RPMI7951 (cell line): ENCODE measurements around the gene LRRC45. TPM values are rescaled to one million over a fixed set of nuclear protein-coding genes. Genes with fewer than 3 reads are reported as not detected.

Experiments
- DNase-seq: peaks from one replicate; pipeline ENCODE4 v3.0.0-alpha.2; 2012; ENCODE audit warnings: low read depth
- total RNA-seq: library from RNA; depleted of rRNA; stranded (reverse); fragments of >200 nt; shearing (Covaris generic); gene quantifications from 2 replicates; pipeline ENCODE4 v1.2.3, GENCODE V29; 2014

LRRC45 gene
- total RNA-seq, 1 experiment from 2014 or later = 8.1 TPM

DNA sequence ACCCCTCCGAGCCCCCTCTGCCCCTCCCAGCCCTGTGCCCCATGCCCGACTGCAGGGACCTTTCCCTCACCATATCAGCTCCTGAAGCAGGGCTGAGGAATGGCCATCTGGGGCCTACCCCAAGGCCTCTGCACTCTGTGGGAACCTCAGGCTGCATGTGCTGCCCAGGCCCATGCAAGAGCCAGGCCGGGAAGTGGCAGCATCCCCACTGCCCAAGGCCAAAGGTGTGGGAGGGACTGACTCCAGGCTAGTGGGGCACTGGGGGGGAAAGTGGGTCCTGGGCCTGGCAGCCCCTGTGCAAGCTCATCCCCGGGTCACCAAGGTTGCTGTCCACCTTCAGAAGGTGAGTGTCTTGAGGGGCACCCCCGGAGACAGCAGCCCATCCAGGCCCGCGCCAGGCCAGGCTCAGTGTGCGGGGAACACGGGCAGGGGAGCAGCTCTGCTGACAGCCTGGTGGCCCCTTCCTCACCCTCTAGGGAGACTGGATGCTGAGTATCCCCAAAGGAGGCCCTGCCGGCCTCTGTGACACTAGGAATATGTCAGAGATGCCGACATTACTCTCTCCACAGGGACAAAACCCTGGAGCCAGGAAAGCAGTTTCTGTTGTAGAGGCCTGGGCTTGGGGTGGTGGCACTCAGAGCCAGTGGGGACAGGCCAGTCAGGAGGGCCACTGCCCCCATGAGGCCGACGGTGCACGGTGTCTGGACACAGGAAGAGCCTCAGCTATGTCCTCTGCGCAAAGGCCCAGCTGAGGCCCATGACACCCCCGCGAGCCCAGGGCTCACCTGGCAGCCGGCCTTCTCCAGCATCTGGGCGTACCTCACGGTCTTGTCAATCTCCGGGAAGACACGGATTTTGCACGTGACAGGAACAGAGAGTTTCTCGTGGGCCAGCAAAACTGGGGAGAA, 39.2 kb downstream of the LRRC45 start:
- DNase-seq = no peak

DNA sequence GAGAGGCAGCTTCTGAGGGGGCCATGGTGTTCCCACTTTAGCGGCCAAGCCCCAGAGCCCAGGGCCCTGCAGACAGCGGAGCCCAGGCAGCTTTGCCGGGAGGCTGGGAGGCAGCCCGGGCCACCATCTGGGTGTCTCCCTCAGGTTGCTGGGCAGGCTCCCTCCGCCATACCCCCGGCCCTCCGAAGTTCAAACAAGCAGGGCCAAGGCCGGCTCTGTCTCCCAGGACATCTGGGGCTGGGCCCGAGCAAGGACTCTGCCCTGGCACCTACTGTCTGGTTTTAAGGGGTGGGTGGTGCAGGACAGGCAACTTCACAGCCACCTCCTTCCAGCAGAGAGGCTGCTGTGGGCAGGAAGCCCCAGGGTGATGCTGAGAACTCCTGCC, 39.9 kb downstream of the LRRC45 start:
- no peak for DNase-seq

- no peak for DNase-seq
Measured at GRCh38 chr17:82063424-82064415, 40.6 kb downstream of the LRRC45 start.

DNA sequence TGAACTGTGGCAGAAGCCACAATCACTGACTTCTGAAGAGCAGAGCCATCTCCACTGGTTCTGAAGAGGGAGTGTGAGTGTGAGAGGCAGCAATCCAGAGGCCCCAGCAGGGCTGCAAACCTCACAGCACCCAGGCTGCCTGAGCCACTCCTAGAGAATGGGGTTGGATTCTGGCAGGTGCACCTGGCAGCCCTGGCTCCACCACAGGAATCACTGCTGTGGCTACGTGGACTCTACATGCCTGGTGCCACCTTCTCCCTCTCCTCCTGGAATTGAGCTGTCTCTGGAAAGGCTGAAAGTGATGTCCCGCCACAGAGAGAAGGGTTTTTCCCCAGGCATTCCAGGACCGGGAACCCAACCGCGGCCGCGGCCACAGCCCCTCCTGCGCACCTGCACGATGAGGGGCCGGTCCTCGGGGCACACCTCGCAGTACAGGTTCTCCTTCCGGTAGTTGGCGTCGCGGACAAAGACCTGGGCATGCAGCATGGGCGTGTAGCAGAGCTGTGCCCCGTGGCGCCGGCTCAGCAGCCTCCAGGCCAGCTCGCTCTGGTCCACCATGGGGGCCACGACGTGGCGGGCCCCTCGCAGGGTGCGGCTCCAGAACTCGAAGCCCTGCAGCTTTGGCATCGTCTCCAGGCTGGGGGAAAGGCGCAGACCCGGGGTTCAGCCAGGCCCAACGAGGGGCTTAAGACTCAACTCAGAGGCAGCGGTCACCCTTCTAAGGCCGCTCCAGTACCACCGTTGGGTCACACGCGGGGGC, 41.5 kb downstream of the LRRC45 start:
- no peak for DNase-seq

DNA sequence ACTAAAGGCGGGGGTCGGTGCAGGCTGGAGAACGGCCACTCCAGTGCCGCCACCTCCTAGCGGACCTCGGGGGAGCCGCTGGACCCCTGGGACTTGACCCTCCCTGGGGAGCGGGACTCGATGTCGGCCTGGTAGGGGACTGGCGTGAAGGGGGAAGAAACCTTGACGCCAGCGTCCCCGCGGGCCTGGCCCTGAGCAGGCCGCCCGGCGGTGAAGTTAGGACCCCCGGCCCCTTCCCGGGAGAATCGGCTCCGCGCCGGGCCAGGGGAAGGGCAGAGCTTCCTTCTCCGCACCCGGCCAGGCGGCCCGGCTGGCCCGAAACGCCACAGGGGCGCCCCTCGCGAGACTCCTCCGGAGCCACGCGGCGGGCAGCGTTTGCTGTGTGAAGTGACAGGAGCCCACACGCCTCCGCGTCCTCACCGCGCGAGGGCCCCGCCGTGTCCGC, 42.1 kb downstream of the LRRC45 start:
- DNase-seq = peak; percentile 23

DNA sequence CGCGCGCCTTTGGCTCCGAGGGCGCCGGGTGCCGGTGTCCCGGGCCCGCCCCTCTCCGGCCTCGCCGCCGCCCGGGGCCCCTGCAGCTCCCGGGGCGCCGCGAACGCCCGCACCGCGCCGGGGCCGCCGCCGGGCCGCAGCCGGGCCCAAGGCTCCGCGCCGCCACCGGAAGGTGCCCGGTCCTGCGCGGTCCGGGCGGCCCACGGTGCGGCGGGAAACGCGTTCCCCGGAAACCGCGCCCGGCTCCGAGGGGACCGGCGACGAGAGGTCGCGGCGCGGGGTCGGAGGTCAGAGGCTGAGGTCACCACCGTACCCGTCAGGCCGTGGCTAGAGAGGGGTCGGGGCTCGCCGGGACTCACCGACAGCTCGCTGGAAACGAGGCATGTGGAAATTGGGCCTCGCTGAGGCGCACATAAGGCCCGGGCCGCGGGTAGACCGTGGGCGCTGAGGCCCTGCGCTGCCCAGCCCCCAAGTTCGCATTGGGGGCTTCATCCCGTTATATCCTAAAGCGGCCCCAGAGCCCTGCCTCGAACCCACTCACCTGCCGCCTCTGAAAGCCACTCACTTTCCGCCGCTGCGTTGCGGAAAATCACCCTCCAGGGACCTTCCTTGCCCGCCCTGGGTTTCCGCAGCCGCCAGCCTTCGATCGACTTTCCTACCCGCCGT, 42.7 kb downstream of the LRRC45 start, which contains the start of gene DUS1L:
TSS of gene DUS1L (minus strand) at position 167 of the 666 bp plus-strand sequence. CDS start 745 bp downstream, outside the sequence.
- peak; percentile 43 for DNase-seq

DNA sequence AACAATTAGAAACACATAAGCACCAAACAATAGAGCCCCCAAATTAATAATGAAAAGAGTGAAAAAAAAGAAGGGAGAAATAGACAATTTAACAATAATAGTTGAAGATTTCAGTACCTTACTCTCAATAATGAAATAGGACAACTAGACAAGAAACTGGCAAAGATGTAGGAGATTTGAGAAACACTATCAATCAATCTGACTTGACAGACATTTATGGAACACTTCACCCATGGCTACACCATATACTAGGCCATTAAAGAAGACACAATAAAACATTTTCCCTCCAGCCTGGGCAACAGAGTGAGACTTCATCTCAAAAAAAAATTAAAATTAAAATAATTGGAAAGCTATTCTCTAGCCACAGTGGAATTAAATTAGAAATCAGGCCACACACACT, 47.5 kb downstream of the LRRC45 start:
- DNase-seq = no peak

DNA sequence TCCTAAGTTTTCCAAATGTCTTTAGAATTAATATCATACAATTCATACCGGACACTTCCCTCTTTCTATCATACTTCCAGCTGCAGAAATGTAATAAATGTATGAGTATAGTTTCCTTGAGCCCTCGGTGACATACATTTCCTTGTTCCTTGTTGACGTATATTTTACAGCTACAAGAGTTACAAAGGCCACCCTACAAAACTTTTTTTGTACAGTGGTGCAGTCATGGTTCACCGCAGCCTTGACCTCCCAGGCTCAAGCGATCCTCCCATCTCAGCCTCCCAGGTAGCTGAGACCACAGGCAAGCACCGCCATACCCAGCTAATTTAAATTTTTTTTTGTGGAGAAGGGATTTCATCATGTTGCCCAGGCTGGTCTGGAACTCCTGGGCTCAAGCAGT, 49.7 kb downstream of the LRRC45 start:
- no peak for DNase-seq

DNA sequence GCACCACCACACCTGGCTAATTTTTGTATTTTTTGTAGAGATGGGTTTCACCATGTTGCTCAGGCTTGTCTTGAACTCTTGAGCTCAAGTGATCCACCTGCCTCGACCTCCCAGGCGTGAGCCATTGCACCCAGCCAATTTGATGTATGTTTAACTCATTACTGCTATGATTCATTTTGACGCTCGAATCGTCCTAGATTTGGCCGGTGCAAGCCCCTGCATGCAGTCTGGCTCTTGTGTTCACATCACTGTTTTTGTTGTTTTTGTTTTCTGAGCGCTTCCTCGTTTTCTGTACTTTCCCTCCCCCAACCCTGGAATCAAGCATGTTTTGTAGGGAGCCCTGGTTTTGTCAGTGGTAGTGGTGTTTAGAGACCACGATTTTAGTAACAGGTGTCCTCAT, 50.3 kb downstream of the LRRC45 start:
- DNase-seq = no peak

DNA sequence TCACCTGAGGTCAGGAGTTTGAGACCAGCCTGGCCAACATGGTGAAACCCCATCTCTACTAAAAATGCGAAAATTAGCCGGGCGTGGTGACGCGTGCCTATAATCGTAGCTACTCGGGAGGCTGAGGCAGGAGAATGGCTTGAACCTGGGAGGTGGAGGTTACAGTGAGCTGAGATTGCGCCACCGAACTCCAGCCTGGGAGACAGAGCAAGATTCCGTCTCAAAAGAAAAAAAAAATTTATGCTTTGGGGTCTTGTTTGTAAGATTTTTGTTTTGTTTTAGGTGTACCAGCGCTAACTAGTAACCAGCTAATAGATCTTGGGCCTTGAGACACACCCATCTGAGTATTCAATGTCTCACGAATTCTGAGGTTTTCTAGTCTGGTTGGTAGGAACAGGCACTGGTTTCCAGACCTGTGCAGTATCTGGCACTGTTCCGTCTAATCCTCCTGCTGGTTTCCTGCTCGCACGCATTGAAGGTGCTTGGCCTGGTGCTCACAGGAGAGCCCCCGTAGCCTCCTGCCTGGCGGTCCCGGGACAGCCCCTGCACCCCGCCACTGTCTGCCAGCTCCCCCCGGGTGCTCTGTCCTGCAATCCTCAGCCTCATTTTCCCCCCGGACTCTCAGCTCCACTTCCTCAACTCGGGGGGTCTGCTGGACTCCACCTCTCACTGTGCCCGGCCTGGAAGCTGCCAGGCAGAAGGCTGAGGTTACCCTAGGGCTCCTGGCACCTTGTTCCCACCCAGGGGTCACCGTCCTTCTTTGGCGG, 53.1 kb downstream of the LRRC45 start:
- no peak for DNase-seq

- DNase-seq = no peak
Measured at GRCh38 chr17:82076785-82077591, 53.9 kb downstream of the LRRC45 start.

GRCh38 chr17:82077617-82078358, 54.7 kb downstream of the LRRC45 start:
- DNase-seq = no peak

DNA sequence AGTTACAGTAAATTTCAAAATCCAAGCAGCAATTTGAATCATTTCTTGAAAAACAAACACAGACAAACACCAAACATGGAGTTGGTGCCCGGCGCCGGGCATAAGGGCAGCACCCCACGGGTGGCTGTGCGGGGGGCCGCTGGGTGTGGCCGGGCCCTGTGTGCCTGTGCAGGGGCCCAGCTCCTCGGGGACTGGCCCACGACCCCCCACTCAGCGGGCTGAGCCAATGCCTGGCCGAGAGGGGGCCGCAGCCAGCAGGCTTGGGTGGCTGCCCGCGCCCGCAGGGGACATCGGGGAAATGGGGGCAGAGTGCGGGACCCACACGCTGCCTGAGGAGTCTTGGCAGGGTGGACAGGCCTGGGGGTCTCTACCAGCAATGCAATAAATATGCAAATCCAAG, 55.3 kb downstream of the LRRC45 start:
- no peak for DNase-seq

GRCh38 chr17:82079001-82079677, 56.0 kb downstream of the LRRC45 start:
- no peak for DNase-seq

DNA sequence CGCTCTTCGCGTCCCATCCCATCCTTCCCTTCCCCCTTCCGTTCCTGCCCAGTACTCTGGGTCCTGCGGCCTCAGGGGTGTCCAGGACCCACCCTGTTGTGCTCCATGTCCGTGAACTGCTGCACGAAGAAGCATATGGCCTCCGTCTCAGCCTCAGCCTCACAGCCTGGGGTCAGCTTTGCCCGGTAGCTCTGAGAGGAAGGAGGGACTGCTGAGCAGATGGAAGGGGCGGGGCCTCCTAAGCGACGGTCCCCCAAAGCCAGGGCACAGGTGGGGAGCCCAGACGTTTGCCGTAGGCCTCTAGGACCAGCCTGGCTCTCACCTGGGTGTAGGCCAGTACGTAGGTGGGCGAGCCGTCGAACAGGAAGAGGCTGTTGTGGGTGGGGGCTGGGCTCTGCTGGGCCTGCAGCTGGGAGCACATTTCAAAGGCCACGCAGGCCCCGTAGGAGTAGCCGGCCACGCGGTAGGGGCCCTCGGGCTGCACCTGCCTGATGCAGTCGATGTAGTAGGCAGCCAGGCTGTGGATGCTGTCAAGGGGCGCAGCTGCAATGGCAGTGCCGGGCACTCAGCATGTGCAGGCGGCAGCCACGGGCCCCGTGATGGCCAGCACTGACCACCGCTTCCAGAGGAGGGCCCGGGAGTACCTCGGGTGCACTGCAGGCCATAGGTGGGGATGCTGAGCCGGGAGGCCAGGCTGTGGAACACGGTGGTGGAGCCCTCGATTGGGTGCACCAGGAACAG, 57.1 kb downstream of the LRRC45 start:
- no peak for DNase-seq
